ENCODE results near the gene CKLF. TPM values are rescaled to one million over a fixed set of nuclear protein-coding genes. Genes with fewer than 3 reads are reported as not detected.

CKLF gene
- total RNA-seq, 1 experiment from 2014 or later, result 77.1 TPM

GRCh38 chr16:66612422-66612821, 60.0 kb downstream of the CKLF start:
- no peak for DNase-seq
- Histone ChIP-seq H3K4me2 (no peak overlapping the region), H3K9me2 (ENCODE audit: insufficient read depth) (no peaks in the 10 kb centered on the region), H2AFZ (no peak overlapping the region), H3K36me3 (ENCODE audit: low read depth) (0 out of 2 replicates have a peak, but pooled peaks cover 7% of the 10 kb centered on the region), H3K4me3 (no peak overlapping the region), H3K4me1 (replicated peaks; ENCODE audit: insufficient read depth) (peaks cover 8% of the 10 kb centered on the region), H3K9me3 (ENCODE audit: insufficient read depth, low read depth) (no peaks in the 10 kb centered on the region), H3K27ac (no peak overlapping the region), H3K79me2 (ENCODE audit: low read depth) (no peaks in the 10 kb centered on the region), H4K20me1 (ENCODE audit: insufficient read depth) (0 out of 2 replicates have a peak, but pooled peaks cover 4% of the 10 kb centered on the region), H3F3A (ENCODE audit: insufficient read depth, low read depth) (peaks cover 16% of the 10 kb centered on the region), H3K27me3 (ENCODE audit: insufficient read depth, low read depth) (no peaks in the 10 kb centered on the region)
- CTCF ChIA-PET, result interaction anchor here (1.0 kb wide), 1 partner anchor 112 kb away, joined by 4 read pairs; no protein-coding TSS in a partner anchor
- POLR2A ChIA-PET (ENCODE audit: unreplicated experiment), result no interaction called here
- intact Hi-C loops (cut with micrococcal nuclease; ENCODE audit: unreplicated experiment), result no loop called here
- no TSS peak for BruUV-seq (replicated peaks)
- TF ChIP-seq EZH2 (IDR thresholded peaks at IDR 0.05; ENCODE audit: low read depth) (no peak), CTCF (conservative IDR thresholded peaks at IDR 0.05) (no peak)

- BruUV-seq (replicated peaks), result no TSS peak
- CTCF ChIA-PET, result no interaction called here
- no peaks in the 10 kb centered on the region for H3K9me3 ChIP-seq (ENCODE audit: insufficient read depth, low read depth)
These were observed 61.9 kb downstream of the CKLF start for GRCh38 chr16:66614161-66614802.

More at GRCh38 chr16:66614161-66614802, 61.9 kb downstream of the CKLF start:
- no peak overlapping the region for H2AFZ ChIP-seq
- H3K4me3 ChIP-seq, result no peak overlapping the region
- H3K27me3 ChIP-seq (ENCODE audit: insufficient read depth, low read depth), result no peaks in the 10 kb centered on the region
- H3F3A ChIP-seq (ENCODE audit: insufficient read depth, low read depth), result peaks cover 25% of the 10 kb centered on the region
- DNase-seq, result no peak
- 0 out of 2 replicates have a peak, but pooled peaks cover 8% of the 10 kb centered on the region for H3K36me3 ChIP-seq (ENCODE audit: low read depth)
- H4K20me1 ChIP-seq (ENCODE audit: insufficient read depth), result no peaks in the 10 kb centered on the region
- intact Hi-C loops (cut with micrococcal nuclease; ENCODE audit: unreplicated experiment), result no loop called here
- no peak for TF ChIP-seq CTCF (conservative IDR thresholded peaks at IDR 0.05)
- no peak for TF ChIP-seq EZH2 (IDR thresholded peaks at IDR 0.05; ENCODE audit: low read depth)
- no peaks in the 10 kb centered on the region for H3K79me2 ChIP-seq (ENCODE audit: low read depth)
- H3K4me2 ChIP-seq, result no peak overlapping the region
- H3K4me1 ChIP-seq (replicated peaks; ENCODE audit: insufficient read depth), result peaks cover 22% of the 10 kb centered on the region
- no peak overlapping the region for H3K27ac ChIP-seq
- H3K9me2 ChIP-seq (ENCODE audit: insufficient read depth), result no peaks in the 10 kb centered on the region
- POLR2A ChIA-PET (ENCODE audit: unreplicated experiment), result no interaction called here

Other genes with a start within 250 kb of the CKLF start
- 2.4 and 3.6 TPM in 2 replicates for gene CDH5, start 185.9 kb upstream of the CKLF start, total RNA-seq (2021)
- gene BEAN1, start 125.3 kb upstream of the CKLF start, total RNA-seq (2021), result 0.37 and 0.48 TPM in 2 replicates
- gene TK2, start 2.5 kb upstream of the CKLF start, total RNA-seq (2021), result 20.1 and 20.9 TPM in 2 replicates
- 6.1 and 9.4 TPM in 2 replicates for gene CMTM1, start 13.9 kb downstream of the CKLF start, total RNA-seq (2021)
- 0.65 TPM in 1 of 2 replicates, not detected in the other for gene CMTM2, start 26.9 kb downstream of the CKLF start, total RNA-seq (2021)
- 32.0 and 33.1 TPM in 2 replicates for gene CMTM3, start 52.1 kb downstream of the CKLF start, total RNA-seq (2021)
- gene CMTM4, start 144.2 kb downstream of the CKLF start, total RNA-seq (2021), result 81.3 and 105 TPM in 2 replicates
- 92.7 and 109 TPM in 2 replicates for gene DYNC1LI2, start 199.0 kb downstream of the CKLF start, total RNA-seq (2021)
- gene TERB1, start 249.0 kb downstream of the CKLF start, total RNA-seq (2021), result 0.75 TPM in 1 of 2 replicates, not detected in the other

Data from PC-9 (cell line).